ENCODE measurements around the gene FYN. TPM values are rescaled to one million over a fixed set of nuclear protein-coding genes. Genes with fewer than 3 reads are reported as not detected.

FYN gene
- total RNA-seq, 1 experiment from 2014 or later: 37.8 TPM

- POLR2A ChIA-PET: interaction anchor here (0.8 kb wide), 1 partner anchor 47 kb away, joined by 3 read pairs; no protein-coding TSS in a partner anchor
- DNase-seq (ENCODE audit: unreplicated experiment): no peak
- no peak overlapping the region for H3K27ac Mint-ChIP-seq (ENCODE audit: low read depth, unreplicated experiment)
- CTCF ChIA-PET: no interaction called here
- BruUV-seq (replicated peaks): no TSS peak
- no peak overlapping the region for H3K4me3 Mint-ChIP-seq (ENCODE audit: unreplicated experiment)
- intact Hi-C loops (cut with micrococcal nuclease): no loop called here
- no peaks in the 10 kb centered on the region for H3K36me3 Mint-ChIP-seq (ENCODE audit: insufficient read depth, unreplicated experiment)
- TF ChIP-seq, protein P1, sequence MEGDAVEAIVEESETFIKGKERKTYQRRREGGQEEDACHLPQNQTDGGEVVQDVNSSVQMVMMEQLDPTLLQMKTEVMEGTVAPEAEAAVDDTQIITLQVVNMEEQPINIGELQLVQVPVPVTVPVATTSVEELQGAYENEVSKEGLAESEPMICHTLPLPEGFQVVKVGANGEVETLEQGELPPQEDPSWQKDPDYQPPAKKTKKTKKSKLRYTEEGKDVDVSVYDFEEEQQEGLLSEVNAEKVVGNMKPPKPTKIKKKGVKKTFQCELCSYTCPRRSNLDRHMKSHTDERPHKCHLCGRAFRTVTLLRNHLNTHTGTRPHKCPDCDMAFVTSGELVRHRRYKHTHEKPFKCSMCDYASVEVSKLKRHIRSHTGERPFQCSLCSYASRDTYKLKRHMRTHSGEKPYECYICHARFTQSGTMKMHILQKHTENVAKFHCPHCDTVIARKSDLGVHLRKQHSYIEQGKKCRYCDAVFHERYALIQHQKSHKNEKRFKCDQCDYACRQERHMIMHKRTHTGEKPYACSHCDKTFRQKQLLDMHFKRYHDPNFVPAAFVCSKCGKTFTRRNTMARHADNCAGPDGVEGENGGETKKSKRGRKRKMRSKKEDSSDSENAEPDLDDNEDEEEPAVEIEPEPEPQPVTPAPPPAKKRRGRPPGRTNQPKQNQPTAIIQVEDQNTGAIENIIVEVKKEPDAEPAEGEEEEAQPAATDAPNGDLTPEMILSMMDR (IDR thresholded peaks at IDR 0.05; ENCODE audit: unreplicated experiment): no peak
- peaks cover 12% of the 10 kb centered on the region for H3K4me1 Mint-ChIP-seq (ENCODE audit: insufficient read depth, unreplicated experiment)
- no peaks in the 10 kb centered on the region for H3K9me3 Mint-ChIP-seq (ENCODE audit: unreplicated experiment)
- H3K27me3 Mint-ChIP-seq (ENCODE audit: insufficient read depth, unreplicated experiment): no peaks in the 10 kb centered on the region
Observed at GRCh38 chr6:111817451-111818120, 55.7 kb downstream of the FYN start.

DNA sequence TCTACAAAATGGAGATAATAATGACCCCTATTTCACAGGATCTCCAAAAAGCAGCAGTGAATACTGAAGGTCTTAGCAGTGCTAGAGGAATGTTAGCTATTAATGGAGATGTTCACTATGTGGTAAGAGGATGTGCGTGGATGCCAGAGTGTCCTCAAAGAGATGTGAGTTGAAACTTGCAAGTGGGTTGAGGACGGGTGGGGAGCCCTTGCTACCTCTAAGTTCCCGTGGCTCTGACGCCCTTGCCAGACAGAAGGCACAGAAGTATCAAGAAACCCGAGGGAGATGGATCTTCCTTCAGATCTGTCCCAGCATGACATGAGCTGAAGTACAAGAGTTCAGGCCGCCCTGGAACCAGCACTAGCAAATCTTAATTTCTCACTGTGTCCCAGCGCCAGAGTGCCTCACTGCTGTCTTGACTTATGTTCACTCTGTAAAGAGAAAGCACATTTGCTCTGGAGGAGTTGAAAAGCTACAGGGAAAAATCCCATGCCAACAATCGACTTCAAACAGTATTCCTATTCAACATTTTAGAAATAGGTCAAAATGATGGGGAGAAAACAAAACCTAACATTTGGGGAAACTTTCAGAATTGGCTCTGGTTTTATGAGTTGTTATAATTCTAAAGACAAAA, 59.5 kb downstream of the FYN start:
- intact Hi-C loops (cut with micrococcal nuclease): no loop called here
- H3K4me1 Mint-ChIP-seq (ENCODE audit: insufficient read depth, unreplicated experiment): peaks cover 20% of the 10 kb centered on the region
- BruUV-seq (replicated peaks): no TSS peak
- no peak for DNase-seq (ENCODE audit: unreplicated experiment)
- H3K4me3 Mint-ChIP-seq (ENCODE audit: unreplicated experiment): no peak overlapping the region
- H3K27ac Mint-ChIP-seq (ENCODE audit: low read depth, unreplicated experiment): no peak overlapping the region
- POLR2A ChIA-PET: interaction anchor here (0.6 to 1.2 kb wide), 3 partner anchors 8 to 1361 kb away, joined by 3 to 4 read pairs (median 3); no protein-coding TSS in a partner anchor
- peaks cover 6% of the 10 kb centered on the region for H3K36me3 Mint-ChIP-seq (ENCODE audit: insufficient read depth, unreplicated experiment)
- no peaks in the 10 kb centered on the region for H3K27me3 Mint-ChIP-seq (ENCODE audit: insufficient read depth, unreplicated experiment)
- no peaks in the 10 kb centered on the region for H3K9me3 Mint-ChIP-seq (ENCODE audit: unreplicated experiment)
- TF ChIP-seq, protein P1 (IDR thresholded peaks at IDR 0.05; ENCODE audit: unreplicated experiment): no peak
- CTCF ChIA-PET: interaction anchor here (0.6 to 1.0 kb wide), 2 partner anchors 108 to 184 kb away, joined by 3 read pairs; no protein-coding TSS in a partner anchor

- CTCF ChIA-PET: interaction anchor here (0.6 to 1.0 kb wide), 2 partner anchors 109 to 184 kb away, joined by 3 read pairs; no protein-coding TSS in a partner anchor
- no peak overlapping the region for H3K27ac Mint-ChIP-seq (ENCODE audit: low read depth, unreplicated experiment)
Observed at GRCh38 chr6:111813237-111813636, 60.0 kb downstream of the FYN start.

More at GRCh38 chr6:111813237-111813636, 60.0 kb downstream of the FYN start:
- Mint-ChIP-seq H3K27me3 (ENCODE audit: insufficient read depth, unreplicated experiment) (no peaks in the 10 kb centered on the region), H3K4me1 (ENCODE audit: insufficient read depth, unreplicated experiment) (peaks cover 20% of the 10 kb centered on the region), H3K9me3 (ENCODE audit: unreplicated experiment) (no peaks in the 10 kb centered on the region), H3K36me3 (ENCODE audit: insufficient read depth, unreplicated experiment) (peaks cover 6% of the 10 kb centered on the region), H3K4me3 (ENCODE audit: unreplicated experiment) (no peak overlapping the region)
- intact Hi-C loops (cut with micrococcal nuclease): no loop called here
- POLR2A ChIA-PET: interaction anchor here (0.6 to 1.1 kb wide), 2 partner anchors 10 to 1360 kb away, joined by 3 to 4 read pairs; no protein-coding TSS in a partner anchor
- TF ChIP-seq, protein P1 (IDR thresholded peaks at IDR 0.05; ENCODE audit: unreplicated experiment): no peak
- no TSS peak for BruUV-seq (replicated peaks)
- no peak for DNase-seq (ENCODE audit: unreplicated experiment)
